Measurements from ENCODE around the gene TCF25.
A peak's percentile ranks its signal among the peaks of the same experiment; 100 is the strongest.

The TCF25 gene

DNA sequence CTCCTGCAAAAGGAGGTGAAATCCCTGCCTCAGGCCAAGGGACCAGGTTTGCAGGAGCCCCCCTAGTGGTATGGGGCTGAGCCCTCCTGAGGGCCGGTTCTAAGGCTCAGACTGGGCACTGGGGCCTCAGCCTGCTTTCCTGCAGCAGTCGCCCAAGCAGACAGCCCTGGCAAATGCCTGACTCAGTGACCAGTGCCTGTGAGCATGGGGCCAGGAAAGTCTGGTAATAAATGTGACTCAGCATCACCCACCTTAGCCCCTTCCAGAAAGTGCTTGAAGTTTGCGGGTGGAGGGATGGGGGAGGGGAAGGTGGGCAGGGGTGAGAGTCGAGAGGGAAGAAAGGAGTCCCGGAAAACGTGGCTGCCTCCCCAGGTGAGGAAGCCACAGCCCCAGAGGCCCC, 47.3 kb downstream of the TCF25 start:
- Histone ChIP-seq H3K9me3 (replicated peaks; ENCODE audit: low read length) (no peaks in the 10 kb centered on the region), H3K36me3 (ENCODE audit: insufficient read depth, low read length) (no peaks in the 10 kb centered on the region), H3K4me2 (ENCODE audit: low read length) (peak overlapping the region; percentile 99), H3K4me1 (ENCODE audit: control insufficient read depth, insufficient read depth, low read length) (peaks cover 55% of the 10 kb centered on the region), H3K4me3 (ENCODE audit: low read length) (peak overlapping the region; percentile 60), H3K27me3 (ENCODE audit: control insufficient read depth, insufficient read depth, low read length) (no peaks in the 10 kb centered on the region), H3K9ac (ENCODE audit: low read depth, low read length) (no peak overlapping the region)

- Histone ChIP-seq H3K9ac (ENCODE audit: low read depth, low read length) (peak overlapping the region; percentile 46), H3K36me3 (ENCODE audit: insufficient read depth, low read length) (no peaks in the 10 kb centered on the region), H3K27me3 (ENCODE audit: control insufficient read depth, insufficient read depth, low read length) (no peaks in the 10 kb centered on the region), H3K4me1 (ENCODE audit: control insufficient read depth, insufficient read depth, low read length) (peaks cover 55% of the 10 kb centered on the region), H3K4me2 (ENCODE audit: low read length) (peak overlapping the region; percentile 99), H3K9me3 (replicated peaks; ENCODE audit: low read length) (no peaks in the 10 kb centered on the region), H3K4me3 (ENCODE audit: low read length) (peak overlapping the region; percentile 60)
These were observed 47.8 kb downstream of the TCF25 start for GRCh38 chr16:89921131-89921701.

DNA sequence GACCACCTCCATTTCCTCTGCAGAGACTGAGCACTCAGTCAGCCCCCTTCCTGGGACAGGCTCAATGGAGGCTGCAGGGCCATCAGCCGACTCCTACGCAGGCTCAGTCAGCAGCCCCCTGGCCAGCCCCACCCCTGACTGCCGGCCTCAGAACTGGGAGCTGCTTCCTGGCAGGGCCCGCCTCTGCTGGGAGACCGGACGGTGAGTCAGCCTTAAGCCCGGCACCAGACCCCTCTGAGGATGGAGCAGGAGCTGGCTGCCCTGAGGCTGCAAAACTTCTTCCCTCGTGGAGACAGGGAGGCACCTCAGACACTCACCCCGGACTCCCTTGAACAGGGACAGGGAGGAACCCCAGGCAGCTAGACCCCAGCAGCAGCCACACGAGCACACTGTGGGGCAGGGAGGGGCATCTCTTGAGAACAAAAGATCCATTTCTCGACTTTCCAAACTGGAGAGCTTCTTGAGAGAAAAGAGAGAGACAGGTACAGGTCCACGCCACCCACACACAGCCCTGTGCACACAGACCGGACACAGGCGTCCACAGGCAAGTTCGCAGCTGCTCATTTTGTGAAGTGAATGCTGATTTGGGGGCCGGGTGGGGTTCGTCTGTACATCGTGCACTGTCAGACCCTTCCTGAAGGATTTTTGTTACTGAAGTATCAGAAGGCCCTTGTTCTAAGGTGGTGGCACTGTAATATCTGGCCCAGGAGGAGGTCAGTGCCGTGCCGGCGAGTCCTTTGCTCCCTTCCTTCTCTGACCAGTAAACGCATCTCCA, 48.5 kb downstream of the TCF25 start:
- Histone ChIP-seq H3K4me2 (ENCODE audit: low read length) (peak overlapping the region; percentile 99), H3K9me3 (replicated peaks; ENCODE audit: low read length) (no peaks in the 10 kb centered on the region), H3K27me3 (ENCODE audit: control insufficient read depth, insufficient read depth, low read length) (no peaks in the 10 kb centered on the region), H3K36me3 (ENCODE audit: insufficient read depth, low read length) (no peaks in the 10 kb centered on the region), H3K4me1 (ENCODE audit: control insufficient read depth, insufficient read depth, low read length) (peaks cover 55% of the 10 kb centered on the region), H3K4me3 (ENCODE audit: low read length) (peak overlapping the region; percentile 73), H3K9ac (ENCODE audit: low read depth, low read length) (peak overlapping the region; percentile 97)

DNA sequence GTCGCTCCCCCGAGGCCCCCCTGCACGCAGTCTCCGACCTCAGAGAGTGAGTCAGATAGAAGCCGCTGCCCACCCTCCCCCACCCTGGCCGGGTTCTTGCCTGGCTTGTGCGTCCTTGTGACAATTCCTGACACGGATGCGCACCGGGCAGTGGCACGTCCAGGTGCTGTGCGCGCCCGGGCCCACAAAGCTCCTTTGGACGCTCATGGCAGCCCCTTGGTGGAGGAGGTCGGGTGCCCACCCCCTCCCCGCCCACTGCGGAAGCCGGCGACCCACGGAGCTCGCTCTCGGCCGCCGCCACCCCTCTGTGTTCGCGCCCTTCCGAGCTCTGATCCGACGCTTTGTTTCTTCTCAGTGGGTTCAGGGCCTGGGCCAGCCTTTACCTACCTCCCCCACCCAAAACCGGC, 49.1 kb downstream of the TCF25 start:
- no peaks in the 10 kb centered on the region for H3K9me3 ChIP-seq (replicated peaks; ENCODE audit: low read length)
- peak overlapping the region; percentile 73 for H3K4me3 ChIP-seq (ENCODE audit: low read length)
- no peaks in the 10 kb centered on the region for H3K36me3 ChIP-seq (ENCODE audit: insufficient read depth, low read length)
- H3K4me2 ChIP-seq (ENCODE audit: low read length): peak overlapping the region; percentile 99
- H3K4me1 ChIP-seq (ENCODE audit: control insufficient read depth, insufficient read depth, low read length): peaks cover 51% of the 10 kb centered on the region
- H3K9ac ChIP-seq (ENCODE audit: low read depth, low read length): peak overlapping the region; percentile 97
- H3K27me3 ChIP-seq (ENCODE audit: control insufficient read depth, insufficient read depth, low read length): no peaks in the 10 kb centered on the region

DNA sequence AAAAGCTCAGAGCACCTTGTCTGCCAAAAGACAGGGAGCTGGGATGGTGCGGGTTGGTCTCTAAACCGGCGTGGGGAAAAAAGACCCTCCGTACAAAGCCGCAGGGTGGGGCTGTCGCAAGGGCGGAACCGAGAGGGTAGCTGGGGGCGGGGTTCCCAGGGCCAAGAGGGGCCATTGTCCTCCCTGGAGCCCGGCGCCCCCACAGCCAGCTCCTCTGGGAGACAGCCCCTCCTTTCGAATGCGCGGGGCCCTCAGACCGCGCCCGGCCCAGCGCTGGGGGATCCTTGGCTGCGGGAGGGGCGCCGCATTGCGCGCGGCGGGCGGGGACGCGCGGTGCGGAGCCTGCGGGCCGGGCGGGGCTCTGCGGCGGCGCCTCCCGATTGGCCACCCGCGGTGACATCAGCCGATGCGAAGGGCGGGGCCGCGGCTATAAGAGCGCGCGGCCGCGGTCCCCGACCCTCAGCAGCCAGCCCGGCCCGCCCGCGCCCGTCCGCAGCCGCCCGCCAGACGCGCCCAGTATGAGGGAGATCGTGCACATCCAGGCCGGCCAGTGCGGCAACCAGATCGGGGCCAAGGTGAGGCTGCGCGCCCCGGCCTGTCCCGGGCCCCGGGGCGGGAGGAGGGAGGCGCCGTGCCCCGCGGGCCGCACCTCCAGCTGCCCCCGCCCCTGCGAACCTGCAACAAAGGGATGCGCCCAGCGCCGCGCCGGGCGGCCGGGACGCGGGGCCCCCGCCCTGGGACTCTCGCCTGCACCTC, 49.7 kb downstream of the TCF25 start, which contains the start of gene TUBB3:
TSS of gene TUBB3 (plus strand) at position 459 of the 756 bp plus-strand sequence. CDS start at position 519, 60 bp downstream.
- Histone ChIP-seq H3K4me2 (ENCODE audit: low read length) (peak within 1 kb of the TSS; percentile 99), H3K4me3 (ENCODE audit: low read length) (peak within 1 kb of the TSS; percentile 73), H3K9ac (ENCODE audit: low read depth, low read length) (peak within 1 kb of the TSS; percentile 97), H3K27me3 (ENCODE audit: control insufficient read depth, insufficient read depth, low read length) (no peaks in the 10 kb centered on the region), H3K9me3 (replicated peaks; ENCODE audit: low read length) (no peaks in the 10 kb centered on the region), H3K36me3 (ENCODE audit: insufficient read depth, low read length) (no peaks in the 10 kb centered on the region), H3K4me1 (ENCODE audit: control insufficient read depth, insufficient read depth, low read length) (peaks cover 45% of the 10 kb centered on the region)

GRCh38 chr16:89923640-89924296, 50.4 kb downstream of the TCF25 start:
- Histone ChIP-seq H3K4me3 (ENCODE audit: low read length) (peak overlapping the region; percentile 73), H3K36me3 (ENCODE audit: insufficient read depth, low read length) (no peaks in the 10 kb centered on the region), H3K9me3 (replicated peaks; ENCODE audit: low read length) (no peaks in the 10 kb centered on the region), H3K27me3 (ENCODE audit: control insufficient read depth, insufficient read depth, low read length) (no peaks in the 10 kb centered on the region), H3K4me1 (ENCODE audit: control insufficient read depth, insufficient read depth, low read length) (peaks cover 38% of the 10 kb centered on the region), H3K4me2 (ENCODE audit: low read length) (peak overlapping the region; percentile 99), H3K9ac (ENCODE audit: low read depth, low read length) (peak overlapping the region; percentile 97)

- Histone ChIP-seq H3K9me3 (replicated peaks; ENCODE audit: low read length) (no peaks in the 10 kb centered on the region), H3K36me3 (ENCODE audit: insufficient read depth, low read length) (peaks cover 1% of the 10 kb centered on the region), H3K4me3 (ENCODE audit: low read length) (peak overlapping the region; percentile 73), H3K27me3 (ENCODE audit: control insufficient read depth, insufficient read depth, low read length) (no peaks in the 10 kb centered on the region), H3K4me1 (ENCODE audit: control insufficient read depth, insufficient read depth, low read length) (peaks cover 32% of the 10 kb centered on the region), H3K9ac (ENCODE audit: low read depth, low read length) (peak overlapping the region; percentile 97), H3K4me2 (ENCODE audit: low read length) (peak overlapping the region; percentile 99)
These were observed 51.0 kb downstream of the TCF25 start for GRCh38 chr16:89924297-89924924.

DNA sequence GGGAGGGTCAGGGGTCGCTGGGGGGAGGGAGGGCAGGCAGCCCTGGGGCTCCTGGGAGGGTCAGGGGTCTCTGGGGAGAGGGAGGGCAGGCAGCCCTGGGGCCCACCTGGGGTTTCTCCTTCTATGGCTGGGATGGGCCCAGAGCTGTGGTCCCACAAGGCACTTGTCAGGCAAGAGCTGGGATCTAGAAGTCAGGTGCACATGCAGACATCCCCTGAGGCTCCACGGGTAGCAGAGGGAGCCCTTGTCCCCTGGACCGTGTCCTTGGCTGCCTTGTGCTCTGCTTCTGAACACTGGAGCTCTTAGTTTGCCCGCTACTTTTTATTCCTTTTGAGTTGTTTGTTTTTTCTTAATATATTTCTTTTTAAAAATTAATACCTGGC, 51.5 kb downstream of the TCF25 start:
- Histone ChIP-seq H3K9me3 (replicated peaks; ENCODE audit: low read length) (no peaks in the 10 kb centered on the region), H3K36me3 (ENCODE audit: insufficient read depth, low read length) (peaks cover 6% of the 10 kb centered on the region), H3K4me2 (ENCODE audit: low read length) (peak overlapping the region; percentile 99), H3K4me3 (ENCODE audit: low read length) (peak overlapping the region; percentile 73), H3K4me1 (ENCODE audit: control insufficient read depth, insufficient read depth, low read length) (peaks cover 27% of the 10 kb centered on the region), H3K9ac (ENCODE audit: low read depth, low read length) (peak overlapping the region; percentile 61), H3K27me3 (ENCODE audit: control insufficient read depth, insufficient read depth, low read length) (no peaks in the 10 kb centered on the region)

DNA sequence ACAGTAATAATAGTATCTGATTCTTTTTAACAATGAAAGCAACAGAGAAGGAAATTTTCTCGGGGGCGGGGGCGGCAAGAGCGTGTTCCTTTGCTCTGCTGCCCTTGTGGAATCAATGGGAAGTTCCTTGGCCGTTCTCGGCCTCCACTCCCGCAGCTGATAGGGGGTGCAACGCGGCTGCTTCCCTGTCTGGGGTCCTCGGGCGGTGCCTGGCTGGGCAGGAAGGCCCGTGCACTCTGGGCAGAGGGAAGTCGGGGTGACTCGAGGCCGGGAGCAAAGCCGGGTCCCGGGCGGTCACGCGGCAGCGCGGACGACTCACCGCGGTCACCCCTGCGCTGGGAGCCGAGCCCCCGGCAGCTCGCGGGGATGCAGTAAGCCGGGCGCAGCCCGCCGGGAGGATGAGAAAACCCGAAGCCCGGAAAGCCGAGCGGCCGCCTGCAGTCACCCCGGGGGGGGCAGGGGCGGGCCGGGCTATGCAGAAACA, 52.2 kb downstream of the TCF25 start:
- Histone ChIP-seq H3K4me1 (ENCODE audit: control insufficient read depth, insufficient read depth, low read length) (peaks cover 20% of the 10 kb centered on the region), H3K36me3 (ENCODE audit: insufficient read depth, low read length) (peaks cover 6% of the 10 kb centered on the region), H3K9ac (ENCODE audit: low read depth, low read length) (peak overlapping the region; percentile 61), H3K9me3 (replicated peaks; ENCODE audit: low read length) (no peaks in the 10 kb centered on the region), H3K27me3 (ENCODE audit: control insufficient read depth, insufficient read depth, low read length) (no peaks in the 10 kb centered on the region), H3K4me3 (ENCODE audit: low read length) (peak overlapping the region; percentile 73), H3K4me2 (ENCODE audit: low read length) (peak overlapping the region; percentile 99)

GRCh38 chr16:89931305-89931896, 58.0 kb downstream of the TCF25 start:
- H3K9me3 ChIP-seq (replicated peaks; ENCODE audit: low read length): no peaks in the 10 kb centered on the region
- H3K4me3 ChIP-seq (ENCODE audit: low read length): no peak overlapping the region
- no peak overlapping the region for H3K9ac ChIP-seq (ENCODE audit: low read depth, low read length)
- H3K36me3 ChIP-seq (ENCODE audit: insufficient read depth, low read length): peaks cover 54% of the 10 kb centered on the region
- no peaks in the 10 kb centered on the region for H3K27me3 ChIP-seq (ENCODE audit: control insufficient read depth, insufficient read depth, low read length)
- no peak overlapping the region for H3K4me2 ChIP-seq (ENCODE audit: low read length)
- H3K4me1 ChIP-seq (ENCODE audit: control insufficient read depth, insufficient read depth, low read length): no peaks in the 10 kb centered on the region

All from skeletal muscle satellite cell (primary cell).